ENCODE results near the gene TLE2.
"Not testable (repeated sequence)": the region's sequence is repeated elsewhere in the genome, so short reads cannot be mapped to it uniquely, and the experiment has no call there.

Gene TLE2

GRCh38 chr19:3012059-3012458 is 17.0 kb downstream of the TLE2 start:
- not testable (repeated sequence) for DNase-seq

GRCh38 chr19:3010871-3011270 is 18.2 kb downstream of the TLE2 start:
- DNase-seq = no peak

- DNase-seq = no peak
These were observed 20.1 kb downstream of the TLE2 start for GRCh38 chr19:3008994-3009393.

- no peak for DNase-seq
These were observed 21.1 kb downstream of the TLE2 start for GRCh38 chr19:3007975-3008374.

DNA sequence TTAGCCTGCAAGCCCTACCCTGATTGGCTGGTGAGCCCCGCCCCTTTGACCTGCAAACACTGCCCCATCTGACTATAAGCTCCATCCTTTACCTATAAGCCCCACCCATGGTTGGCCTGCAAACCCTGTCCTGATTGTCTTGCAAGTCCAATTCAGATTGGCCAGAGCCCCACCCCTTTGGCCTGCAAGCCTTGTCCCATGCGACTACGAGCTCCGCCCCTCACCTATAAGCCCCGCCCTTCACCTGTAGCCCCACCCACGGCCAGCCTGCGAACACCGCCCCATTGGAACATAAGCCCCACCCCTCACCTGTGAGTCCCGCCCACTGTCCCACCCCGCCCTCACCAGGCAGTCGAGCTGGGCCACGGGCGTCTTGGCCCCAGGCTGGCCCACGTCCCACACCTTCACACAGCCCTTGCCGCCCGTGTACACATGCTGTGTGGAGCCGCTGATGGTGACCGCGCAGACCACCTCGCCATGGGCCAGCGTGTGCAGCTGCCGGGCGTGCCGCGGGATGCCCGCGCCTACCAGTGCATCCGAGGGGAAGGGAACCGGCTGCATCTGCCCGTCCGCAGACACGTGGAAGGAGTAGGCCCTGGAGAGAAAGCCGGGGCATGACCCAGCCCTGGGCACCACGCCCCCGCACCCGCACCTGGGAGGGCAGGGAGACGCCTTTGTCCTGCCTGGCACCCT is 22.9 kb downstream of the TLE2 start:
- peak; percentile 44 for DNase-seq

- DNase-seq = no peak
These were observed 23.7 kb downstream of the TLE2 start for GRCh38 chr19:3005345-3005744.

GRCh38 chr19:3004522-3004921 is 24.6 kb downstream of the TLE2 start:
- DNase-seq = no peak

- DNase-seq = no peak
These were observed 26.0 kb downstream of the TLE2 start for GRCh38 chr19:3003046-3003445.

GRCh38 chr19:3001235-3001800 is 27.8 kb downstream of the TLE2 start:
- DNase-seq = no peak

GRCh38 chr19:2998642-2999041 is 30.4 kb downstream of the TLE2 start:
- DNase-seq = no peak

DNA sequence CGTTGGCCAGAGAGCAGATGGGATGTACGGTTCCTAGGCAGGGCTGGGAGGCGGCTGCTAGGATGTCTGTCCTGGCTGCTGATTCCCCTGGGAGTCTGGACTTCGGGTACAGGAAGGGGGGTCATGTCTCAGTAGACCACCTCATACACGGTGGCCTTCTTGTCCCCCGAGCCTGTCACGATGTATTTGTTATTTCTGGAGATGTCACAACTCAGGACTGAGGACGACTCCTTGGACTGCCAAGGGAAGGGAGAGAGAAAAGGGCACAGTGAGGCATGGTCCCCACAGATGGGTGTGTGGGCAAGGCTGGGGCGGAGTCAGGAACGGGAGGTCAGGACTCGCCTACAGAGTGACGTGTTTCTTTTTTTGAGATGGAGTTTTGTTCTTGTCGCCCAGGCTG is 31.4 kb downstream of the TLE2 start:
- DNase-seq = no peak

DNA sequence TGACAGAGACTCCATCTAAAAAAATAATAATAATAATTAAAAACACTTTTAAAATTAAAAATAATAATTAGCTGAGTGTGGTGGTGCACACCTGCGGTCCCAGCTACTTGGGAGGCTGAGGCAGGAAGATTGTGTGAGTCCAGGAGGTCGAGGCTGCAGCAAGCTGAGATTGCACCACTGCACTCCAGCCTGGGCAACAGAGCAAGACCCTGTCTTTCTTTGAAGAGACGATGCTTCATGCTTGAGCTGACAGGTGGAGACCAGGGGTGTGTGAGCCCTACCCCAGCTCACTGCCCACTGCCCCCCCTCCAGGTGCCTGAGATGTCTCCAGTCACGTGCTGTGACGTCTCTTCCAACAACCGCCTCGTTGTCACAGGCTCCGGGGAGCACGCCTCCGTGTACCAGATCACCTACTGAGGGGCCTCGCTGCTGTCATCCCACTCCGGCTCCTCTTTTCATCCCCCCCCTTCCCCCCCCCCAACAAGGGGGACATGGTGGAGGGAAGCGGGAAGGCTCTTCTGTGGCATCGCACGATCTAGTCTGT is 34.4 kb downstream of the TLE2 start:
- no peak for DNase-seq

- no peak for DNase-seq
These were observed 35.5 kb downstream of the TLE2 start for GRCh38 chr19:2993579-2993978.

- no peak for DNase-seq
These were observed 36.1 kb downstream of the TLE2 start for GRCh38 chr19:2992958-2993357.

DNA sequence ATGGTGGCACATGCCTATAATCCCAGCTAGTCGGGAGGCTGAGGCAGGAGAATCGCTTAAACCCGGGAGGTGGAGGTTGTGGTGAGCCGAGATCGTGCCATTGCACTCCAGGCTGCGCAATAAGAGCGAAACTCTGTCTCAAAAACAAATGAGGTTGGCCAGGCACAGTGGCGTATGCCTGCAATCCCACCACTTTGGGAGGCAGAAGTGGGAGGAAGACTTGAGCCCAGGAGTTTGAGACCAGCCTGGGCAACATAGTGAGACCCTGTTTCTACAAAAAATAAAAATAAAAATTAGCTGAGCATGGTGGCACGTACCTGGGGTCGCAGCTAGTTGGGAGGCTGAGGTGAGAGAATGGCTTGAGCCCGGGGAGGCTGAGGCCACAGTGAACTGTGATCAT is 36.7 kb downstream of the TLE2 start:
- DNase-seq = not testable (repeated sequence)

DNA sequence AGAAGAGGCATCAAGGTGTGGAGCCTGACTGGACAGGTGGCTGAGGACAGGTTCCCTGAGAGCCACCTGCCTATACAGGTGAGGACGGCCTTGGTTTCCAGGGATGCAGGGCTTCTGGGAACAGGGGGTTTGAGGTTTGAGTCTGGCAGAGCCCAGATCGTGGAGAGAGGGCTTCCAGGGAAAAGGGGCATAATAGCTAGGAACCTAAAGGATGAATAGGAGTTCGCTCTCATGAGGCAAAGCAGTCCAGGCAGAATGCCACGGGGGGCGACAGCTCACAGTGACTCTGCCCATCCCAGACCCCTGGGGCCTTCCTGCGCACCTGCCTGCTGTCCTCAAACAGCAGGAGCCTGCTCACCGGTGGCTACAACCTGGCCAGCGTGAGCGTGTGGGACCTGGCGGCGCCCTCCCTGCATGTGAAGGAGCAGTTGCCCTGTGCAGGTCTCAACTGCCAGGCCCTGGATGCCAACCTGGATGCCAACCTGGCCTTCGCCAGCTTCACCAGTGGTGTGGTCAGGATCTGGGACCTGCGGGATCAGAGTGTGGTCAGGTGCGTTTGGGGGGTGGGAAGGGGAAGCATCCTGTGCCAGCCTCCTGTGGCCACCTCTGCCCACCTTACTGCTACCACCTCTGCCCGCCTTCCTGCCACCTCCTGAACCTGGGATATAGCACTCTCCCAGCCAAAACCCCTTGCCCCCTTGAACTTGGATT is 39.7 kb downstream of the TLE2 start:
- DNase-seq = no peak

DNA sequence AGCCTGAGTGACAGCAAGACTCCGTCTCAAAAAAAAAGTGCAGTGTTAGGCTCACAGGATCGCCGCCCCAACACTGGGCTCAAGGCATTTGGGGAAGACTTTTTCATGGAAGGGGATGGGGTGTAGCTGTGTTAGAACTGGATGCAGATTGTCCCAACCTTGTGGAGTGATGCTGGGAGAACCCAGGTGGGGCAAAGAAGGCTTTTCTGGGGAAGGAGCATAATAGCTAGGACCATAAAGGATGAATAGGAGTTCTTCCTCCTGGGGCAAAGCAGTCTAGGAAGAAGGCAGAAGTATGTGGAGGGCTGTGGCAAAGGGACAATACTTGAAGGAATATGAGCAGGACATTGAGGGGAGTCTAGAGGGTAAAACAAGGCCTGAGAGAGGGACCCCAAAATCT is 40.5 kb downstream of the TLE2 start:
- no peak for DNase-seq

DNA sequence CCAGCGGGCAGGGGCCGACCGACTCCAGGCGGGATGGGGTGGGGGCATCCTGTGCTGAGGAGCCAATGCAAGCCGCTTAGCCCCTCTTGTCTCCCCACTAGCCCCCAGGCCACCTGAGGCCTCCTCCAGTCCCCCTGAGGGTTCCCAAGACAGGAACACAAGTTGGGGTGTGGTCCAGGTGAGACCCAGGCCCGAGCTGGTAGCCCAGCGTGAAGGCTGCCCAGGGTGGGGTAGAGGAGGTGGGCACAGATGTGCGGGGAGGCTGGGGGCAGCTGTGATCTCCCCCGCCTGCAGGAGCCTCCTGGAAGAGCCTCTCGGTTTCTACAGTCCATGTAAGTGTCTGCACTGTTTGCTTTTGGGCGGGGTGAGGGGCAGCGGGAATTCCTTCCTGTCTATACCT is 41.3 kb downstream of the TLE2 start:
- DNase-seq = no peak

- no peak for DNase-seq
These were observed 42.0 kb downstream of the TLE2 start for GRCh38 chr19:2986951-2987524.

DNA sequence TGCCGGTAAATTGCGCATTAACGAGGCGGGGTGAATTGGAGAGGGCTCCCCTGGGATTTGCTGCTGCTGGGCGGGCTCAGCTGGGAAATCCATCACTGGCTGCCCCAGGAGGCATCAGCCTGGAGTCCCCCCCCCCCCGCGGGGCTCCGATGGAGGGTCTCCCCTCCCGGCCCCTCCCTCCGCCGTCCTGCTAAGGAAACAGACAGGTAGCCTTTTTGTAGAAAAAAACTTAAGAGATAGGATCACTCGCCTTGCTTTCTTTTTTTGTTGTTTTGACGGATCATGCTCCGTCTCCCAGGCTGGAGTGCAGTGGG is 44.9 kb downstream of the TLE2 start:
- DNase-seq = no peak

GRCh38 chr19:2983351-2984214 is 45.5 kb downstream of the TLE2 start:
- DNase-seq = no peak

- no peak for DNase-seq
These were observed 46.1 kb downstream of the TLE2 start for GRCh38 chr19:2982983-2983350.

- no peak for DNase-seq
These were observed 46.5 kb downstream of the TLE2 start for GRCh38 chr19:2982561-2982960.
